HepG2 (cell line): ENCODE results near the gene NEAT1. TPM values are rescaled to one million over a fixed set of nuclear protein-coding genes. Genes with fewer than 3 reads are reported as not detected.

Source experiments
- ATAC-seq: fragments of 200-7000 bp; cut with Tn5 transposase; 3 replicates; pipeline ENCODE4 v1.9.1; 2020; ENCODE audit warnings: mild to moderate bottlenecking, moderate library complexity
- BruUV-seq: library from RNA; stranded (reverse); fragments of 400-500 nt; replicated peaks from 2 replicates; lab custom pipeline; 2021; lab: Mats Ljungman, UMichigan
- CTCF ChIA-PET: fragments of 300-600 bp; formaldehyde crosslinking; extraction: SDS; loops from one replicate; lab custom pipeline; 2021; ENCODE audit warnings: low total read pairs, inconsistent platforms, low intra/inter-chr PET ratio; lab: Yijun Ruan, JAX
- POLR2A ChIA-PET: fragments of 350-600 bp; sonication (Branson Sonifier 250); formaldehyde crosslinking; loops from one replicate; lab custom pipeline; 2020; ENCODE audit warnings: antibody characterized with exemption, inconsistent platforms; lab: Yijun Ruan, JAX
- DNase-seq: peaks from one replicate; pipeline ENCODE4 v3.0.0-alpha.2; 2015; ENCODE audit warnings: low spot score
- FAIRE-seq: peaks from 3 replicates; lab custom pipeline; 2011; peaks lifted over from hg19 to GRCh38; lab: Jason Lieb, UNC
- H2AFZ ChIP-seq: one replicate; pipeline ENCODE4 v1.6.1; 2011; ENCODE audit warnings: low read length, inconsistent platforms
- H3K27ac ChIP-seq: fragments of 300-600 bp; 3 replicates; pipeline ENCODE4 v1.8.0; 2011; ENCODE audit warnings: mixed run types, mild to moderate bottlenecking, mixed read lengths, low read length, inconsistent platforms; ENCODE audit not compliant: insufficient read depth; ENCODE audit errors: extremely low read length
- H3K27me3 ChIP-seq, 2 experiments: fragments of 200-600 bp in 1 of 2; 2 replicates in 1 of 2; 3 replicates in 1 of 2; pipeline versions ENCODE4 v1.6.0 to v1.8.0; 2011; ENCODE audit warnings: low read length in 2 of 2, mild to moderate bottlenecking in 2 of 2, moderate library complexity in 2 of 2, inconsistent platforms in 1 of 2; ENCODE audit not compliant: insufficient read depth in 2 of 2, control insufficient read depth in 1 of 2
- H3K36me3 ChIP-seq, 2 experiments: fragments of 200-600 bp in 1 of 2; replicated peaks in 1 of 2; 2 replicates in 1 of 2; 3 replicates in 1 of 2; pipeline versions ENCODE4 v1.5.1 to v1.8.0; 2011; ENCODE audit warnings: low read length in 2 of 2, inconsistent platforms in 1 of 2; ENCODE audit not compliant: insufficient read depth in 2 of 2, control insufficient read depth in 1 of 2
- H3K4me1 ChIP-seq: 2 replicates; pipeline ENCODE4 v1.5.1; 2012; ENCODE audit warnings: low read length, inconsistent platforms; ENCODE audit not compliant: insufficient read depth
- H3K4me2 ChIP-seq: 2 replicates; pipeline ENCODE4 v1.6.0; 2011; ENCODE audit warnings: low read depth, low read length, inconsistent platforms
- H3K4me3 ChIP-seq, 3 experiments: fragments of 200-600 bp in 1 of 3; sonication (generic), shearing (Covaris generic) in 1 of 3; replicated peaks in 1 of 3; 2 replicates each; pipeline ENCODE4 v1.5.1; 2011 to 2016; ENCODE audit warnings: low read length in 3 of 3, inconsistent platforms in 2 of 3, low read depth in 2 of 3, mild to moderate bottlenecking in 2 of 3, control low read depth in 1 of 3, mixed read lengths in 1 of 3; ENCODE audit not compliant: insufficient read depth in 1 of 3
- H3K79me2 ChIP-seq: one replicate; pipeline ENCODE4 v1.6.1; 2011; ENCODE audit warnings: low read length, inconsistent platforms; ENCODE audit not compliant: insufficient read depth
- H3K9ac ChIP-seq: 2 replicates; pipeline ENCODE4 v1.6.0; 2011; ENCODE audit warnings: mild to moderate bottlenecking, low read depth, low read length, inconsistent platforms; ENCODE audit not compliant: insufficient read depth
- H3K9me3 ChIP-seq: 2 replicates; pipeline ENCODE4 v1.5.1; 2012; ENCODE audit warnings: mild to moderate bottlenecking, low read length
- H4K20me1 ChIP-seq: 2 replicates; pipeline ENCODE4 v1.6.0; 2011; ENCODE audit warnings: inconsistent platforms, mild to moderate bottlenecking, low read length, moderate library complexity; ENCODE audit not compliant: insufficient read depth
- CSRNP1 ChIP-seq: sonication (generic); formaldehyde crosslinking; IDR thresholded peaks from 2 replicates; pipeline ENCODE4 v1.8.1; 2023; ENCODE audit warnings: mild to moderate bottlenecking, missing genetic modification reagents
- ISL2 ChIP-seq: sonication (generic); formaldehyde crosslinking; IDR thresholded peaks from 2 replicates; pipeline ENCODE4 v1.5.0; 2020; ENCODE audit warnings: missing genetic modification reagents
- KLF11 ChIP-seq: IDR thresholded peaks from 2 replicates; pipeline ENCODE4 v1.6.1; 2016; ENCODE audit warnings: missing compliant biosample characterization
- KLF12 ChIP-seq: sonication (generic); formaldehyde crosslinking; IDR thresholded peaks from 2 replicates; pipeline ENCODE4 v1.4.0; 2020; ENCODE audit warnings: missing genetic modification reagents, borderline replicate concordance
- MAZ ChIP-seq, 2 experiments: sonication (generic) in 1 of 2; formaldehyde crosslinking in 1 of 2; IDR thresholded peaks; 2 replicates each; pipeline versions ENCODE4 v1.5.0 to v1.6.1; 2012 to 2020; ENCODE audit warnings: low read depth in 2 of 2, mild to moderate bottlenecking in 2 of 2, borderline replicate concordance in 1 of 2, improper control_type of control experiment in 1 of 2, low read length in 1 of 2, missing genetic modification reagents in 1 of 2, moderate library complexity in 1 of 2
- NR2F2 ChIP-seq: IDR thresholded peaks from 2 replicates; pipeline ENCODE4 v1.6.1; 2012; ENCODE audit warnings: low read depth, inconsistent platforms, borderline replicate concordance
- SNAPC5 ChIP-seq: sonication (generic); formaldehyde crosslinking; IDR thresholded peaks from 2 replicates; pipeline ENCODE4 v1.8.1; 2023; ENCODE audit warnings: mild to moderate bottlenecking, missing genetic modification reagents, borderline replicate concordance
- ZNF569 ChIP-seq: sonication (generic); formaldehyde crosslinking; IDR thresholded peaks from 2 replicates; pipeline ENCODE4 v1.5.0; 2020; ENCODE audit warnings: mild to moderate bottlenecking, missing genetic modification reagents, moderate library complexity, borderline replicate concordance
- ZNF788 ChIP-seq: sonication (generic); formaldehyde crosslinking; IDR thresholded peaks from 2 replicates; pipeline ENCODE4 v1.5.0; 2020; ENCODE audit warnings: mild to moderate bottlenecking, missing genetic modification reagents, borderline replicate concordance
- ZXDC ChIP-seq: sonication (generic); formaldehyde crosslinking; IDR thresholded peaks from 2 replicates; pipeline ENCODE4 v1.5.0; 2020; ENCODE audit warnings: mild to moderate bottlenecking, missing genetic modification reagents
- WGBS: methylation state at CpG from one replicate; pipeline ENCODE4 v1.1.6; 2017; ENCODE audit warnings: low lambda C conversion rate; 5-methylcytosine and 5-hydroxymethylcytosine counted together
- in situ Hi-C: cut with HindIII; loops from 2 replicates; pipeline ENCODE4 v1.10.0; 2017; ENCODE audit warnings: low pct_unique_long_range_greater_than_20kb; ENCODE audit not compliant: extremely low pct_ligation_motif_present
- intact Hi-C: fragments of 100-400 bp; cut with micrococcal nuclease; formaldehyde crosslinking; loops from one replicate; pipeline ENCODE4 v1.10.0; 2022; ENCODE audit not compliant: unreplicated experiment
- polyA plus RNA-seq, 8 experiments: library from polyadenylated mRNA; depleted of rRNA in 3 of 8; stranded (reverse) in 7 of 8; unstranded in 1 of 8; fragments of >200 nt; fragmentation: Illumina TruSeq in 4 of 8; extraction: Trizol in 4 of 8; gene quantifications; 2 replicates each; pipeline versions ENCODE4 v1.2.1 to v1.2.3, GENCODE V29; 2011 to 2016; ENCODE audit warnings: low read depth in 4 of 8, missing spikeins in 1 of 8, mixed read lengths in 1 of 8; ENCODE audit not compliant: insufficient read depth in 1 of 8
- total RNA-seq, 5 experiments: library from RNA; depleted of rRNA; stranded (reverse); fragments of >200 nt; fragmentation: Illumina TruSeq; extraction: Trizol; gene quantifications; 2 replicates each; pipeline ENCODE4 v1.2.3, GENCODE V29; 2016; ENCODE audit warnings: low read depth in 1 of 5
- TF ChIP-seq, protein P1 (sequence below): IDR thresholded peaks from 2 replicates; pipeline ENCODE4 v1.6.1; 2016; ENCODE audit warnings: low read depth, borderline replicate concordance
- TF ChIP-seq, protein P2 (sequence below): sonication (generic); formaldehyde crosslinking; IDR thresholded peaks from 2 replicates; pipeline ENCODE4 v1.4.0; 2020; ENCODE audit warnings: missing genetic modification reagents

Gene NEAT1
- total and polyA plus RNA-seq, 2 of the 13 experiments (the other 11 are each of a cell fraction or from before 2014, with no cell fraction given), result 20.5 to 41.2 TPM

GRCh38 chr11:65488273-65489034, 65.9 kb downstream of the NEAT1 start (continued):
- no peak for TF ChIP-seq ISL2 (CRISPR knock-in tag)
- TF ChIP-seq KLF12 (CRISPR knock-in tag), result peak; percentile 49; the same call in 1 of the 2 replicates
- no peak for TF ChIP-seq MAZ (IDR thresholded peaks at IDR 0.05; ENCODE audit: borderline replicate concordance, low read depth, low read length)
- TF ChIP-seq MAZ (CRISPR knock-in tag; IDR thresholded peaks at IDR 0.05; ENCODE audit: low read depth), result peak; percentile 28; the same call in 1 of the 2 replicates
- TF ChIP-seq, protein P1, sequence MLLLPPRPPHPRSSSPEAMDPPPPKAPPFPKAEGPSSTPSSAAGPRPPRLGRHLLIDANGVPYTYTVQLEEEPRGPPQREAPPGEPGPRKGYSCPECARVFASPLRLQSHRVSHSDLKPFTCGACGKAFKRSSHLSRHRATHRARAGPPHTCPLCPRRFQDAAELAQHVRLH (CRISPR knock-in tag), result no peak

DNA sequence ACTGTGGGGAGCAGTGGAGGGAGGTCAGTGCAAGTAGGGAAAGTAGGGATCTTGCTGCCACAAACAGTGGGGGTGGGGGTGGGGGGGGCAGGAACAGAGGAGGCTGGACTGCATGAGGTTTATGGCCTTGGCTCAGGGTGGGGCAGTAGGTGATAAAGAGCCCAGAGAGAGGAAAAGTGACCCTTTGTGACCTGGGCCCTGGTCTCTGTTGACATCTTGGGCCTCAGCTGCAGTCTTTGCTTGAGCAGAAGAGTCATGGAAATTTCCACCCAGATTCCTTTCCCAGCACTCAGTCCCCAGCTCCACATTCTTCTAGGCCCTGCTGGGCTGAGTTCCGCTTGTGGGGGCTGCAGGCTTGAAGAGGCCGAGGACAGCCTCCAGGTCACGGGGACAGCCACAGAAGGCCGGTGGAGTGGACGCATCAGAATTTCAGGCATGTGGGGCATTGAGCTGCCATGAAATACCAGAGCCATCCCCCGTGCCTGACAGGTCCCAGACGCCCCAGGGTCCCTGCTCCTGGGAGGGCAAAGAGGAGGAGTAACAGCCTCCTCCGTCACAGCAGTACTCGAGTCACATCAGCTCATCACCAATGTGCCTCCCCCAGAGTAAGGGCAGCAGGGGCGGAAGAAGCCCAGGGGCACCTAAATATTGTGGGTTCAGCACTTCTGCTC, 66.6 kb downstream of the NEAT1 start:
- Histone ChIP-seq H3K9me3 (no peaks in the 10 kb centered on the region), H4K20me1 (no peaks in the 10 kb centered on the region), H3K27me3 (no peaks in the 10 kb centered on the region), H3K27ac (peak overlapping the region; percentile 88), H3K36me3 (no peaks in the 10 kb centered on the region), H3K79me2 (no peaks in the 10 kb centered on the region), H2AFZ (no peak overlapping the region), H3K4me3 (peak overlapping the region; percentile 24 to 72 (median 56)), H3K4me1 (peaks cover 97% of the 10 kb centered on the region), H3K4me2 (peak overlapping the region; percentile 91), H3K9ac (peak overlapping the region; percentile 89)
- no TSS peak for BruUV-seq
- in situ Hi-C loops, result no loop called here
- DNase-seq (peak; percentile 84), ATAC-seq (peak; percentile 51), FAIRE-seq (peak; percentile 81)
- ChIA-PET CTCF (no interaction called here), POLR2A (interaction anchor here (1.0 to 27.3 kb wide), 14 partner anchors 14 to 308 kb away, joined by 3 to 1590 read pairs (median 3); partner anchors contain the start of genes CAPN1, DPF2, MALAT1 and NEAT1)
- intact Hi-C loops, result no loop called here
- 0% methylated on average over 3 of the region's 10 CpGs for WGBS
- peak; percentile 66; the same call in 1 of the 2 replicates for TF ChIP-seq NR2F2
- peak; percentile 34; the same call in 1 of the 2 replicates for TF ChIP-seq ZNF788 (CRISPR knock-in tag)
- peak; percentile 69; the same call in 1 of the 2 replicates for TF ChIP-seq ZXDC
- TF ChIP-seq ZNF569, result no peak
- TF ChIP-seq, protein P2, sequence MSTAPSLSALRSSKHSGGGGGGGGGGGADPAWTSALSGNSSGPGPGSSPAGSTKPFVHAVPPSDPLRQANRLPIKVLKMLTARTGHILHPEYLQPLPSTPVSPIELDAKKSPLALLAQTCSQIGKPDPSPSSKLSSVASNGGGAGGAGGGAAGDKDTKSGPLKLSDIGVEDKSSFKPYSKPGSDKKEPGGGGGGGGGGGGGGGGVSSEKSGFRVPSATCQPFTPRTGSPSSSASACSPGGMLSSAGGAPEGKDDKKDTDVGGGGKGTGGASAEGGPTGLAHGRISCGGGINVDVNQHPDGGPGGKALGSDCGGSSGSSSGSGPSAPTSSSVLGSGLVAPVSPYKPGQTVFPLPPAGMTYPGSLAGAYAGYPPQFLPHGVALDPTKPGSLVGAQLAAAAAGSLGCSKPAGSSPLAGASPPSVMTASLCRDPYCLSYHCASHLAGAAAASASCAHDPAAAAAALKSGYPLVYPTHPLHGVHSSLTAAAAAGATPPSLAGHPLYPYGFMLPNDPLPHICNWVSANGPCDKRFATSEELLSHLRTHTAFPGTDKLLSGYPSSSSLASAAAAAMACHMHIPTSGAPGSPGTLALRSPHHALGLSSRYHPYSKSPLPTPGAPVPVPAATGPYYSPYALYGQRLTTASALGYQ (CRISPR knock-in tag), result peak; percentile 16
- TF ChIP-seq KLF11, result peak; percentile 38; the same call in 1 of the 2 replicates
- no peak for TF ChIP-seq SNAPC5 (CRISPR knock-in tag)
- TF ChIP-seq CSRNP1, result peak; percentile 67; the same call in 1 of the 2 replicates
